Colon (tissue), 2 donors: ENCODE data around the gene NOX3.
"Not testable (repeated sequence)": the region's sequence is repeated elsewhere in the genome, so short reads cannot be mapped to it uniquely, and the experiment has no call there.

Experiments
- FAIRE-seq: peaks from 2 replicates; lab custom pipeline; 2012; peaks lifted over from hg19 to GRCh38; lab: Jason Lieb, UNC
- donor health status: control.
- donor health status: control.

The NOX3 gene

GRCh38 chr6:155364844-155365437 is 90.7 kb downstream of the NOX3 start:
- FAIRE-seq, result no peak

DNA sequence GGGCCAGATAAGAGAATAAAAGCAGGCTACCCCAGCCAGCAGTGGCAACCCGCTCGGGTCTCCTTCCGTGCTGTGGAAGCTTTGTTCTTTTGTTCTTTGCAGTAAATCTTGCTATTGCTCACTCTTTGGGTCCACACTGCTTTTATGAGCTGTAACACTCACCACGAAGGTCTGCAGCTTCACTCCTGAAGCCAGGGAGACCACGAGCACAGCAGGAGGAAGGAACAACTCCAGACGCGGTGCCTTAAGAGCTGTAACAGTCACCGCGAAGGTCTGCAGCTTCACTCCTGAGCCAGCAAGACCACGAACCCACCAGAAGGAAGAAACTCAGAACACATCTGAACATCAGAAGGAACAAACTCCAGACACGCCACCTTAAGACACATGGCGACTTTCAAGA is 91.6 kb downstream of the NOX3 start:
- FAIRE-seq, result not testable (repeated sequence)

DNA sequence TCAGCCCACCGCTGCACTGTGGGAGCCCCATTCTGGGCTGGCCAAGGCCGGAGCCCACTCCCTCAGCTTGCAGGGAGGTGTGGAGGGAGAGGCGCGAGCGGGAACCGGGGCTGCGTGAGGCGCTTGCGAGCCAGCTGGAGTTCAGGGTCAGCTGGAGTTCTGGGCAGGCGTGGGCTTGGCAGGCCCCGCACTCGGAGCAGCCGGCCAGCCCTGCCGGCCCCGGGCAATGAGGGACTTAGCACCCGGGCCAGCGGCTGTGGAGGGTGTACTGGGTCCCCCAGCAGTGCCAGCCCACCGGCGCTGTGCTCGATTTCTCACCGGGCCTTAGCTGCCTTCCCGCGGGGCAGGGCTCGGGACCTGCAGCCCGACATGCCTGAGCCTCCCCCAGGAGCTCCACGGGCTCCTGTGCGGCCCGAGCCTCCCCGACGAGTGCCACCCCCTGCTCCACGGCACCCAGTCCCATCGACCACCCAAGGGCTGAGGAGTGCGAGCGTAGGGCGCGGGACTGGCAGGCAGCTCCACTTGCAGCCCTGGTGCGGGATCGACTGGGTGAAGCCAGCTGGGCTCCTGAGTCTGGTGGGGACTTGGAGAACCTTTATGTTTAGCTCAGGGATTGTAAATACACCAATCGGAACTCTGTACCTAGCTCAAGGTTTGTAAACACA is 92.5 kb downstream of the NOX3 start:
- FAIRE-seq, result not testable (repeated sequence)

GRCh38 chr6:155354167-155354566 is 101.5 kb downstream of the NOX3 start:
- no peak for FAIRE-seq

DNA sequence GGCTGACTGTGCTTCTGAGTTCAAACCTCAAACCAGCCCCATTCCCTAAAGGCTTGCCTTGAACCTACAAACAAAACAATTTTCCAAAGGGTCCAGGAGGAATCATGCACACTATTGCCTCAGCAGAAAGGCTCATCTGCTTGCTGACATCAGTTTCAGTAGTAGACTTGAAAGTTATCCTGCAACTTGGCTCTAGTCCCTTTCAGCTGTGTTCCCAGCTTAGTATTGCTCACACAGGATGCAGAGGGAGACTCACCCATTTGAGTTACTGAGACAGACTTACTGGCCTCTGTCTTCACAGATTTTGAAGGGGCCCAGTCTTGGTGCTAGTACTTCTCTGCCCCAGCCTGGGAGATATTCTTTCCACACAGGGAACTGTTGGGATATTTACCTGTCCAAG is 102.8 kb downstream of the NOX3 start:
- no peak for FAIRE-seq

DNA sequence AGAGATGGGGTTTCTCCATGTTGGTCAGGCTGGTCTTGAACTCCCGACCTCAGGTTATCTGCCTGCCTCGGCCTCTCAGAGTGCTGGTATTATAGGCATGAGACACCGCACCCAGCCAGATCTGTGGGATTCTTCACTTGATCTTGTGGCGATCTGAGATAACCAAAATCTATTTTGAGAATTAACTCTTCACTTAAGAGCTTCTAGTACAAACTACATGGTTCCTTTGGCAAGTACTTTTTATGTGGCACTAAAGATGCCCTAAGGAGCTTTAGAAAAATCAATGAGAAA is 103.6 kb downstream of the NOX3 start:
- FAIRE-seq, result no peak

GRCh38 chr6:155351273-155352129 is 104.1 kb downstream of the NOX3 start:
- no peak for FAIRE-seq

DNA sequence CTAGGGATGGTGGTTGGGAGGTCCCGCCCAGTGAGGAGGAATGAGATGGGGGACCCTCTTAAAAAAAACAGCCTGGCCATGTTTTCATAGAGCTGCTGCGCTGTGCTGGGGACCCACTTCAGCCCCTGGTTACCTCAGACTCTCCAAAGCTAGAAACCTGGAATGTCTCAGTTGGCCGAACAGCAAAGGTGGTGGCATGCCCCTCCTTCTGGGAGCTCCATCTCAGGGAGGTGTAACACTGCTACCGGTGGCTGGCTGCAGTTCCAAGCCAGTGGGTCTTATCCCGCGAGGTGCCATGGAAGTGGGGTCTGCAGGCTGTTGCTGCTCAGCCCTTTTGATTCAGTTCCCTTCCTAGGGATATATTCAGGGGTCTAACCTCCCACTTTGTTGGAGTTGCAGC is 105.7 kb downstream of the NOX3 start:
- FAIRE-seq, result no peak

DNA sequence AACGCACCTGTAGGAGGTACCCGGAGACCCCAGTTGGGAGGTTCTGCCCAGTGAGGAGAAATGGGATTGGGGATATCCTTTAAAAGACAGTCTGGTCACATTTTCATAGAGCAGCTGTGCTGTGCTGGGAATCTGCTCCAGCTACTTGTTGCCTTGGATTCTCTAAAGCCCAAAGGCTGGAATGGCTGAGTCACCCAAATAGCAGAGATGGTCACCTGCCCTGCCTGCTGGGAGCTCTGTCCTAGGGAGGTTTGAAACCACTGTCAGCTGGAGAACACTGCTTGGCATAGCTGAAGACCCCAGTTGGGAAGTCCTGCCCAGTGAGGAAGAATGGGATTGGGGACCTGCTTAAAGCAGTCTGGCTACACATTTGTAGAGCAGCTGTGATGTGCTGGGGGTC is 106.5 kb downstream of the NOX3 start:
- no peak for FAIRE-seq

GRCh38 chr6:155347800-155348199 is 107.8 kb downstream of the NOX3 start:
- no peak for FAIRE-seq

- FAIRE-seq, result no peak
Observed at GRCh38 chr6:155346957-155347356, 108.7 kb downstream of the NOX3 start.
